Ovary (tissue), 9 donors: Measurements from ENCODE around the gene RPLP2. TPM values are rescaled to one million over a fixed set of nuclear protein-coding genes. Genes with fewer than 3 reads are reported as not detected.
A peak's percentile ranks its signal among the peaks of the same experiment; 100 is the strongest.

Source experiments
- DNase-seq, 5 donors: peaks; one replicate each; pipeline ENCODE4 v3.0.0-alpha.2; 2019 to 2020
- H3K27ac ChIP-seq, 2 donors: fragments of 200-600 bp; one replicate each; pipeline versions ENCODE4 v1.5.1 to v1.8.0; 2019 to 2022
- H3K27me3 ChIP-seq: fragments of 200-600 bp; one replicate; pipeline ENCODE4 v1.8.0; 2022
- H3K36me3 ChIP-seq: fragments of 200-600 bp; sonication (generic); one replicate; pipeline ENCODE4 v1.5.1; 2019
- H3K4me1 ChIP-seq: one replicate; pipeline ENCODE4 v1.8.1; 2013; ENCODE audit warnings: mild to moderate bottlenecking, moderate library complexity; ENCODE audit not compliant: insufficient read depth
- H3K4me3 ChIP-seq: fragments of 200-600 bp; sonication (generic); one replicate; pipeline ENCODE4 v1.5.1; 2017
- H3K9me3 ChIP-seq, 2 donors: fragments of 200-600 bp in 1 of 2; sonication (generic) in 1 of 2; one replicate each; pipeline versions ENCODE4 v1.5.1 to v1.8.1; 2013 to 2019; ENCODE audit warnings: mild to moderate bottlenecking in 1 of 2, moderate library complexity in 1 of 2
- EP300 ChIP-seq: sonication (generic); formaldehyde crosslinking; IDR thresholded peaks from one replicate; pipeline ENCODE4 v1.6.1; 2017; ENCODE audit warnings: antibody characterized with exemption
- POLR2A ChIP-seq: fragments of 450-650 bp; IDR thresholded peaks from one replicate; pipeline ENCODE4 v1.6.1; 2017; ENCODE audit warnings: antibody characterized with exemption, mild to moderate bottlenecking, moderate library complexity
- whole genome bisulfite sequencing, 3 donors: extraction: QIAGEN DNeasy Blood & Tissue Kit in 1 of 3; methylation state at CpG; one replicate each; pipeline versions ENCODE4 v1.1.5 to v1.1.7; 2013 to 2017; 5-methylcytosine and 5-hydroxymethylcytosine counted together
- intact Hi-C, 4 donors: fragments of 100-400 bp; cut with DNase I; formaldehyde crosslinking; loops; one replicate each; pipeline versions ENCODE4 v1.11.0 to v1.15.1; 2022 to 2023
- polyA plus RNA-seq, 2 donors: library from polyadenylated mRNA; stranded (reverse); fragments of 200-250 nt in 1 of 2; fragments of 350-450 nt in 1 of 2; fragmentation: Illumina TruSeq in 1 of 2; extraction: RNeasy Lipid Tissue Mini Kit (QIAGEN cat#74804) in 1 of 2; gene quantifications; one replicate each; pipeline ENCODE4 v1.2.3, GENCODE V29; 2013 to 2014
- total RNA-seq, 7 donors: library from RNA; depleted of rRNA in 2 of 7; stranded (reverse); fragments of >200 nt in 2 of 7; fragmentation: NEBNext Ultra II Directional in 3 of 7; extraction: Animal tissue kit (Norgen Biotek cat#: 25700) in 3 of 7; gene quantifications; one replicate each; pipeline versions ENCODE4 v1.1.0 to v1.2.4, GENCODE V29; 2016 to 2023
- TF ChIP-seq, protein P1 (sequence below), 3 donors: fragments of 450-650 bp in 2 of 3; fragments of 200-600 bp in 1 of 3; IDR thresholded peaks; one replicate each; pipeline versions ENCODE4 v1.5.1 to v1.8.0; 2016 to 2022; ENCODE audit warnings: antibody characterized with exemption in 3 of 3, mild to moderate bottlenecking in 1 of 3
- donor health status: DM: no; HTN: no; CAD: no; lungs with moderate emphysema.
- donor health status: DM: no; HTN: no; CAD: no.
- donor health status: Bipolar disorder and iron deficiency.
- donor health status: DM: yes; HTN: yes; CAD: no.
- donor health status: DM: no; HTN: no; CAD: no.
- donor health status: DM: yes; HTN: yes; CAD: no.

The RPLP2 gene
- total and polyA plus RNA-seq, 9 donors = 237 to 4,238 (median 2,804) TPM

DNA sequence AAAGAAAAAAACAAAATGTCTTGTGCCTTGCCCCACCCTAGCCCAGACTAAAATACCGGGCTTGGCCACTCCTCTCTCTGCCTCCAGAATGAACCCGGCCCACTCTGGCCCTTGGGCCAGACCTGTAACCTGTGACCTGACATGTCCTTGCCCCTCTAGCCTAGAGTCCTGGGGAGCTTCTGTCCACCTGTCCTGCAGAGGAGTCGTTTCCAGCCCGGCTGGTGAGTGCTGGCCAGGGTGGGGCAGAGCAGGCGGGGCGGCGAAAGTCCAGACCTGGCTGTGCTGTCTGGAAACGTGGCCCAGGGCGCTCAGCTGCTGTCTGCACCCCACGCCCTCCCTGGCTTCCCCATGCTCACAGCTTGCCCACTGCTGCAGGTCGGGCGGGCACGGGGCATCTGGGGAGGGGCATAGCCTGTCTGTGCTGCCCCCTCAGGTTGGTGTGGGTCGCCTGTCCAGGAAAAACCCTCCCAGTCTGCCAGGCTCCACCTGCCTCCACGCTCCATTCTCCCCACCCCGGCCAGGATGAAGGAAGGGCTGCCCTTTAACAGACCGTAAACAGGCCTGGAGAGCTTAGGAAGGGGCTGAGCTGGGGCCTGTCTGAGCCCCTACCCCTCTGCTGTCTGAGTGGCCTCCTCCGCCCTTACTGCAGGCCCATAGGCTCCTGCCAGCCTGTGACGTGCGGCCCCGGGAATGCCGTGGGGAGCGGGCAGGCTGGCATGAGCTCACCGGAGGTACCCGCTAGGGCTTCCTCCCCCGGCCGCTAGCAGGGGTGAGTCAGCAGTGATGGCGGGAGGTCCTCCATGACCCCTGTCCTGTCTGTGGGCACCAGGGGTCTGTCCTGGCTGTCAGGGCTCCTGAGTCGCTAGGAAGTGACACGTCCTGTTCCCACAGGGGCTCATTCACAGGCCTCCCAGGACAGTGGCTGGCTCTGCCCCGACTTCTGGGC is 24.9 kb downstream of the RPLP2 start:
- Histone ChIP-seq H3K27me3 (no peaks in the 10 kb centered on the region), H3K9me3 (no peaks in the 10 kb centered on the region), H3K36me3 (no peaks in the 10 kb centered on the region), H3K27ac (peak overlapping the region; percentile 52), H3K4me1 (peaks cover 21% of the 10 kb centered on the region), H3K4me3 (peak overlapping the region; percentile 13)
- intact Hi-C loops = no loop called here
- DNase-seq = peak in 1 of 5 donors; percentile 60
- TF ChIP-seq POLR2A (no peak), EP300 (no peak)
- TF ChIP-seq, protein P1, sequence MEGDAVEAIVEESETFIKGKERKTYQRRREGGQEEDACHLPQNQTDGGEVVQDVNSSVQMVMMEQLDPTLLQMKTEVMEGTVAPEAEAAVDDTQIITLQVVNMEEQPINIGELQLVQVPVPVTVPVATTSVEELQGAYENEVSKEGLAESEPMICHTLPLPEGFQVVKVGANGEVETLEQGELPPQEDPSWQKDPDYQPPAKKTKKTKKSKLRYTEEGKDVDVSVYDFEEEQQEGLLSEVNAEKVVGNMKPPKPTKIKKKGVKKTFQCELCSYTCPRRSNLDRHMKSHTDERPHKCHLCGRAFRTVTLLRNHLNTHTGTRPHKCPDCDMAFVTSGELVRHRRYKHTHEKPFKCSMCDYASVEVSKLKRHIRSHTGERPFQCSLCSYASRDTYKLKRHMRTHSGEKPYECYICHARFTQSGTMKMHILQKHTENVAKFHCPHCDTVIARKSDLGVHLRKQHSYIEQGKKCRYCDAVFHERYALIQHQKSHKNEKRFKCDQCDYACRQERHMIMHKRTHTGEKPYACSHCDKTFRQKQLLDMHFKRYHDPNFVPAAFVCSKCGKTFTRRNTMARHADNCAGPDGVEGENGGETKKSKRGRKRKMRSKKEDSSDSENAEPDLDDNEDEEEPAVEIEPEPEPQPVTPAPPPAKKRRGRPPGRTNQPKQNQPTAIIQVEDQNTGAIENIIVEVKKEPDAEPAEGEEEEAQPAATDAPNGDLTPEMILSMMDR (IDR thresholded peaks at IDR 0.05) = no peak
- 42 to 51% (median 51%) methylated on average over 31 of the region's 31 CpGs for WGBS, 3 donors

DNA sequence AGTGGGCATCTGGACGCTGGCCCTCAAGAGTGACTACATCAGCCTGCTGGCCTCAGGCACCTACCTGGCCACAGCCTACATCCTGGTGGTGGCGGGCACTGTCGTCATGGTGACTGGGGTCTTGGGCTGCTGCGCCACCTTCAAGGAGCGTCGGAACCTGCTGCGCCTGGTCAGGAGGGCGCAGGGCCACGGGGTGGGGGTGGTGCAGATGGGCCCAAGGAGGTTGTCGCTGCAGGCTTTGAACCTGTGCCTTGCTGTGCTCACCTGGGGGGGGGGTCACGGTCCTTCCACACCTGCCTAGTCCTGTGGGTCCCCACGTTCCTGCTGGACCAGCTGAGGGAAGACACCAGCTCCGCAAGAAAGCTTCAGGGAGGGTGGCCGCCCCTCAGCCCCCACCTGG is 26.5 kb downstream of the RPLP2 start:
- intact Hi-C loops = no loop called here
- no peak overlapping the region for H3K4me3 ChIP-seq

GRCh38 chr11:836700-837099 is 26.9 kb downstream of the RPLP2 start:
- Histone ChIP-seq H3K27me3 (no peaks in the 10 kb centered on the region), H3K36me3 (no peaks in the 10 kb centered on the region), H3K4me1 (peaks cover 23% of the 10 kb centered on the region), H3K27ac (no peak overlapping the region), H3K9me3 (no peaks in the 10 kb centered on the region), H3K4me3 (no peak overlapping the region)
- intact Hi-C loops = no loop called here
- DNase-seq = no peak
- TF ChIP-seq EP300 = no peak
- TF ChIP-seq, protein P1 (IDR thresholded peaks at IDR 0.05) = no peak
- TF ChIP-seq POLR2A = no peak
- WGBS, 3 donors = 76 to 92% (median 82%) methylated on average over 8 to 9 of the region's 9 CpGs

More for the DNA sequence above, 26.5 kb downstream of the RPLP2 start:
- Histone ChIP-seq H3K4me1 (peaks cover 21% of the 10 kb centered on the region), H3K27ac (no peak overlapping the region), H3K36me3 (no peaks in the 10 kb centered on the region), H3K27me3 (no peaks in the 10 kb centered on the region), H3K9me3 (no peaks in the 10 kb centered on the region)
- TF ChIP-seq, protein P1 (IDR thresholded peaks at IDR 0.05) = no peak
- TF ChIP-seq POLR2A (no peak), EP300 (no peak)
- WGBS, 3 donors = 88 to 93% (median 89%) methylated on average over 5 to 14 of the region's 14 CpGs
- no peak for DNase-seq

- intact Hi-C loops = no loop called here
- Histone ChIP-seq H3K9me3 (no peaks in the 10 kb centered on the region), H3K27ac (no peak overlapping the region), H3K27me3 (no peaks in the 10 kb centered on the region), H3K4me3 (no peak overlapping the region), H3K4me1 (peaks cover 20% of the 10 kb centered on the region), H3K36me3 (no peaks in the 10 kb centered on the region)
- DNase-seq = no peak
- TF ChIP-seq, protein P1 (IDR thresholded peaks at IDR 0.05) = no peak
- TF ChIP-seq POLR2A (no peak), EP300 (no peak)
- WGBS, 3 donors = 79 to 85% (median 84%) methylated on average over 22 of the region's 22 CpGs
Measured at GRCh38 chr11:837189-837989, 27.6 kb downstream of the RPLP2 start.
